Right cardiac atrium (tissue), 5 donors: Measurements from ENCODE around the gene TAL1. TPM values are rescaled to one million over a fixed set of nuclear protein-coding genes. Genes with fewer than 3 reads are reported as not detected.

Experiments
- ATAC-seq, 2 donors: fragments of 200-7000 bp; cut with Tn5 transposase; one replicate each; pipeline versions ENCODE4 v1.8.0 to v1.9.1; 2020; ENCODE audit warnings: moderate library complexity in 2 of 2, mild to moderate bottlenecking in 1 of 2
- DNase-seq, 3 donors: peaks; one replicate each; pipeline ENCODE4 v3.0.0-alpha.2; 2020
- H3K27ac ChIP-seq: one replicate; pipeline ENCODE4 v1.5.1; 2013; ENCODE audit warnings: mild to moderate bottlenecking, low read length, control low read depth, moderate library complexity
- H3K27me3 ChIP-seq: one replicate; pipeline ENCODE4 v1.6.1; 2013; ENCODE audit not compliant: control insufficient read depth, insufficient read depth
- H3K4me1 ChIP-seq: one replicate; pipeline ENCODE4 v1.6.1; 2013; ENCODE audit warnings: low read length; ENCODE audit not compliant: control insufficient read depth, insufficient read depth
- H3K4me3 ChIP-seq: one replicate; pipeline ENCODE4 v1.5.1; 2013; ENCODE audit warnings: low read length, control low read depth
- H3K9me3 ChIP-seq: one replicate; pipeline ENCODE4 v1.6.1; 2013; ENCODE audit warnings: low read length; ENCODE audit not compliant: control insufficient read depth
- WGBS: extraction: QIAGEN DNeasy Blood & Tissue Kit; methylation state at CpG from one replicate; pipeline ENCODE4 v1.1.7; 2013; 5-methylcytosine and 5-hydroxymethylcytosine counted together
- intact Hi-C, 4 donors: fragments of 100-400 bp; cut with DNase I; formaldehyde crosslinking; loops; one replicate each; pipeline versions ENCODE4 v1.11.0 to v1.14.0; 2022 to 2023
- polyA plus RNA-seq: library from polyadenylated mRNA; stranded (reverse); fragments of 200-250 nt; gene quantifications from one replicate; pipeline ENCODE4 v1.2.3, GENCODE V29; 2013
- total RNA-seq, 4 donors: library from RNA; stranded (reverse); fragmentation: NEBNext Ultra II Directional; extraction: Animal tissue kit (Norgen Biotek cat#: 25700); gene quantifications; one replicate each; pipeline ENCODE4 v1.2.1, GENCODE V29; 2021
- donor health status: healthy with polysubstance abuse.
- donor health status: DM: no; HTN: yes; CAD: no.
- donor health status: DM: no; HTN: no; CAD: no.
- donor health status: DM: no; HTN: yes; CAD: no; lungs with severe emphysema.
- donor health status: DM: yes; HTN: yes; CAD: no.

Gene TAL1
- total and polyA plus RNA-seq, 5 donors = 3.3 to 3.9 (median 3.9) TPM

- DNase-seq = no peak
These were observed 45.5 kb downstream of the TAL1 start for GRCh38 chr1:47186267-47187185.

GRCh38 chr1:47184822-47185677, 47.0 kb downstream of the TAL1 start:
- Histone ChIP-seq H3K4me1 (no peaks in the 10 kb centered on the region), H3K27ac (no peak overlapping the region), H3K9me3 (no peaks in the 10 kb centered on the region), H3K4me3 (no peak overlapping the region), H3K27me3 (no peaks in the 10 kb centered on the region)
- DNase-seq = no peak
- ATAC-seq = no peak
- intact Hi-C loops = loop anchor here in 3 of 4 donors (10.0 kb wide), 4 partner anchors 80 to 530 kb away; partner anchors contain the start of gene FOXD2 (in 1 of the 3)
- 80% methylated on average over 14 of the region's 14 CpGs for WGBS

More at GRCh38 chr1:47186267-47187185, 45.5 kb downstream of the TAL1 start:
- Histone ChIP-seq H3K27ac (no peak overlapping the region), H3K4me3 (no peak overlapping the region), H3K9me3 (no peaks in the 10 kb centered on the region), H3K4me1 (peaks cover 3% of the 10 kb centered on the region), H3K27me3 (no peaks in the 10 kb centered on the region)
- intact Hi-C loops = loop anchor here in 3 of 4 donors (10.0 kb wide), 4 partner anchors 78 to 528 kb away; partner anchors contain the start of gene FOXD2 (in 1 of the 3)
- 94% methylated on average over 13 of the region's 13 CpGs for WGBS
- no peak for ATAC-seq

- Histone ChIP-seq H3K4me1 (no peaks in the 10 kb centered on the region), H3K27ac (no peak overlapping the region), H3K4me3 (no peak overlapping the region), H3K27me3 (no peaks in the 10 kb centered on the region), H3K9me3 (no peaks in the 10 kb centered on the region)
- DNase-seq = no peak
- intact Hi-C loops = loop anchor here in 3 of 4 donors (10.0 kb wide), 4 partner anchors 81 to 531 kb away; partner anchors contain the start of gene FOXD2 (in 1 of the 3)
- no peak for ATAC-seq
- 80% methylated on average over 5 of the region's 5 CpGs for WGBS
These were observed 47.8 kb downstream of the TAL1 start for GRCh38 chr1:47184090-47184821.

- no peak for ATAC-seq
- no peaks in the 10 kb centered on the region for H3K4me1 ChIP-seq
- H3K9me3 ChIP-seq = no peaks in the 10 kb centered on the region
- intact Hi-C loops = loop anchor here in 3 of 4 donors (10.0 kb wide), 4 partner anchors 81 to 531 kb away; partner anchors contain the start of gene FOXD2 (in 1 of the 3)
- no peak overlapping the region for H3K27ac ChIP-seq
- no peak overlapping the region for H3K4me3 ChIP-seq
- H3K27me3 ChIP-seq = no peaks in the 10 kb centered on the region
- no peak for DNase-seq
- WGBS = 75% methylated on average over 11 of the region's 11 CpGs
These were observed 48.5 kb downstream of the TAL1 start for GRCh38 chr1:47183308-47184089.

- H3K27me3 ChIP-seq = no peaks in the 10 kb centered on the region
- WGBS = 51% methylated on average over 7 of the region's 7 CpGs
- no peaks in the 10 kb centered on the region for H3K9me3 ChIP-seq
- H3K27ac ChIP-seq = no peak overlapping the region
- intact Hi-C loops = loop anchor here in 3 of 4 donors (10.0 kb wide), 4 partner anchors 82 to 532 kb away; partner anchors contain the start of gene FOXD2 (in 1 of the 3)
- DNase-seq = no peak
- no peak for ATAC-seq
- no peaks in the 10 kb centered on the region for H3K4me1 ChIP-seq
- no peak overlapping the region for H3K4me3 ChIP-seq
These were observed 49.3 kb downstream of the TAL1 start for GRCh38 chr1:47182676-47183235.

GRCh38 chr1:47181955-47182675, 49.9 kb downstream of the TAL1 start:
- Histone ChIP-seq H3K9me3 (no peaks in the 10 kb centered on the region), H3K4me1 (no peaks in the 10 kb centered on the region), H3K27me3 (no peaks in the 10 kb centered on the region), H3K4me3 (no peak overlapping the region), H3K27ac (no peak overlapping the region)
- 76% methylated on average over 7 of the region's 7 CpGs for WGBS
- ATAC-seq (no peak), DNase-seq (no peak)
- intact Hi-C loops = loop anchor here in 3 of 4 donors (10.0 kb wide), 4 partner anchors 83 to 533 kb away; partner anchors contain the start of gene FOXD2 (in 1 of the 3)

- H3K9me3 ChIP-seq = no peaks in the 10 kb centered on the region
- no peak overlapping the region for H3K27ac ChIP-seq
- no peaks in the 10 kb centered on the region for H3K27me3 ChIP-seq
- 40% methylated on average over 18 of the region's 18 CpGs for WGBS
- intact Hi-C loops = loop anchor here in 3 of 4 donors (10.0 kb wide), 4 partner anchors 83 to 533 kb away; partner anchors contain the start of gene FOXD2 (in 1 of the 3)
- DNase-seq (no peak), ATAC-seq (no peak)
- no peaks in the 10 kb centered on the region for H3K4me1 ChIP-seq
- H3K4me3 ChIP-seq = no peak overlapping the region
These were observed 50.7 kb downstream of the TAL1 start for GRCh38 chr1:47181095-47181954.

GRCh38 chr1:47180603-47181094, 51.4 kb downstream of the TAL1 start:
- 38% methylated on average over 3 of the region's 3 CpGs for WGBS
- ATAC-seq (no peak), DNase-seq (no peak)
- H3K4me1 ChIP-seq = no peaks in the 10 kb centered on the region
- no peak overlapping the region for H3K4me3 ChIP-seq
- H3K27ac ChIP-seq = no peak overlapping the region
- intact Hi-C loops = loop anchor here in 3 of 4 donors (10.0 kb wide), 4 partner anchors 84 to 534 kb away; partner anchors contain the start of gene FOXD2 (in 1 of the 3)
- H3K27me3 ChIP-seq = no peaks in the 10 kb centered on the region
- H3K9me3 ChIP-seq = no peaks in the 10 kb centered on the region
